H1 (cell line): ENCODE measurements around the gene ARL9. TPM values are rescaled to one million over a fixed set of nuclear protein-coding genes. Genes with fewer than 3 reads are reported as not detected.

Source experiments
- CTCF ChIA-PET: fragments of 300-600 bp; sonication (Branson Sonifier 250); formaldehyde crosslinking; loops from one replicate; lab custom pipeline; 2021; ENCODE audit not compliant: partially characterized antibody; lab: Charles Lee
- POLR2A ChIA-PET: fragments of 300-600 bp; sonication (Branson Sonifier 250); formaldehyde crosslinking; loops from one replicate; lab custom pipeline; 2021; ENCODE audit warnings: inconsistent platforms; ENCODE audit not compliant: partially characterized antibody; lab: Charles Lee
- DNase-seq, 2 experiments: peaks; one replicate each; pipeline versions ENCODE4 v3.0.0 to v3.0.0-alpha.2; 2010 to 2022; ENCODE audit warnings: low spot score in 2 of 2, low read depth in 1 of 2, mixed read lengths in 1 of 2
- FAIRE-seq: peaks from 2 replicates; lab custom pipeline; 2011; peaks lifted over from hg19 to GRCh38; lab: Jason Lieb, UNC
- H2AFZ ChIP-seq: 2 replicates; pipeline ENCODE4 v1.8.1; 2012; ENCODE audit warnings: low read length, inconsistent platforms
- H2AK5ac ChIP-seq: 2 replicates; pipeline ENCODE4 v1.6.1; 2013; ENCODE audit warnings: low read depth, low read length
- H2BK120ac ChIP-seq: replicated peaks from 2 replicates; pipeline ENCODE3; 2013; ENCODE audit warnings: low read depth, low read length, inconsistent platforms
- H2BK12ac ChIP-seq: 2 replicates; pipeline ENCODE4 v1.6.1; 2013; ENCODE audit warnings: low read depth, low read length
- H2BK15ac ChIP-seq: 2 replicates; pipeline ENCODE4 v1.6.1; 2013; ENCODE audit warnings: low read length
- H2BK20ac ChIP-seq: 2 replicates; pipeline ENCODE4 v1.6.1; 2013; ENCODE audit warnings: low read length
- H2BK5ac ChIP-seq: 2 replicates; pipeline ENCODE4 v1.6.1; 2013; ENCODE audit warnings: low read depth, low read length
- H3K14ac ChIP-seq: 2 replicates; pipeline ENCODE4 v1.6.1; 2013; ENCODE audit warnings: inconsistent platforms; ENCODE audit not compliant: insufficient read length
- H3K18ac ChIP-seq: 2 replicates; pipeline ENCODE4 v1.6.1; 2013; ENCODE audit warnings: low read length; ENCODE audit errors: extremely low read depth
- H3K23ac ChIP-seq: 2 replicates; pipeline ENCODE4 v1.6.1; 2013; ENCODE audit warnings: inconsistent platforms; ENCODE audit not compliant: insufficient read length
- H3K23me2 ChIP-seq: 2 replicates; pipeline ENCODE4 v1.6.1; 2013; ENCODE audit warnings: low read depth, low read length
- H3K27ac ChIP-seq: 2 replicates; pipeline ENCODE4 v1.6.1; 2011; ENCODE audit warnings: low read depth, low read length, inconsistent platforms
- H3K27me3 ChIP-seq, 4 experiments: replicated peaks in 1 of 4; 1 replicate in 1 of 4; 2 replicates in 3 of 4; pipeline versions ENCODE4 v1.6.1 to v1.8.1; 2011 to 2013; ENCODE audit warnings: low read length in 3 of 4, mild to moderate bottlenecking in 3 of 4, inconsistent platforms in 2 of 4, mixed read lengths in 2 of 4, moderate library complexity in 1 of 4; ENCODE audit not compliant: control insufficient read depth in 3 of 4, insufficient read depth in 3 of 4; ENCODE audit errors: extremely low read depth in 1 of 4
- H3K36me3 ChIP-seq, 4 experiments: 2 replicates each; pipeline versions ENCODE4 v1.6.1 to v1.8.1; 2011 to 2013; ENCODE audit warnings: mild to moderate bottlenecking in 4 of 4, low read length in 3 of 4, moderate library complexity in 2 of 4, control low read depth in 1 of 4, inconsistent platforms in 1 of 4; ENCODE audit not compliant: insufficient read depth in 4 of 4, control insufficient read depth in 2 of 4
- H3K4ac ChIP-seq: replicated peaks from 2 replicates; pipeline ENCODE3; 2013; ENCODE audit warnings: low read length, low read depth, mixed read lengths, inconsistent platforms; ENCODE audit not compliant: insufficient read length
- H3K4me1 ChIP-seq, 4 experiments: replicated peaks in 1 of 4; 1 replicate in 1 of 4; 2 replicates in 3 of 4; pipeline versions ENCODE4 v1.6.1 to v1.8.1; 2011 to 2013; ENCODE audit warnings: low read length in 3 of 4, inconsistent platforms in 2 of 4, mixed read lengths in 1 of 4; ENCODE audit not compliant: insufficient read depth in 4 of 4, control insufficient read depth in 3 of 4
- H3K4me2 ChIP-seq, 2 experiments: 2 replicates each; pipeline versions ENCODE4 v1.6.1 to v1.8.1; 2011 to 2013; ENCODE audit warnings: low read depth in 2 of 2, low read length in 2 of 2, control low read depth in 1 of 2, inconsistent platforms in 1 of 2, mild to moderate bottlenecking in 1 of 2; ENCODE audit not compliant: insufficient read depth in 1 of 2
- H3K4me3 ChIP-seq, 4 experiments: fragments of 200-600, 300-600 bp in 1 of 4; sonication (generic), shearing (Covaris generic), sonication (Bioruptor Twin) in 1 of 4; 2 replicates each; pipeline versions ENCODE4 v1.5.1 to v1.8.1; 2011 to 2016; ENCODE audit warnings: low read length in 4 of 4, low read depth in 3 of 4, control low read depth in 2 of 4, inconsistent platforms in 2 of 4, mild to moderate bottlenecking in 2 of 4, mixed read lengths in 1 of 4, moderate library complexity in 1 of 4; ENCODE audit not compliant: insufficient read depth in 2 of 4; ENCODE audit errors: extremely low read depth in 1 of 4
- H3K56ac ChIP-seq: replicated peaks from 2 replicates; pipeline ENCODE3; 2013; ENCODE audit warnings: low read depth, mild to moderate bottlenecking, mixed read lengths, low read length, inconsistent platforms; ENCODE audit not compliant: insufficient read length
- H3K79me1 ChIP-seq: 2 replicates; pipeline ENCODE4 v1.6.1; 2013; ENCODE audit warnings: low read depth, low read length, control low read depth
- H3K79me2 ChIP-seq, 2 experiments: 2 replicates each; pipeline versions ENCODE4 v1.6.1 to v1.8.1; 2012 to 2013; ENCODE audit warnings: low read length in 2 of 2, mild to moderate bottlenecking in 2 of 2, inconsistent platforms in 1 of 2; ENCODE audit not compliant: insufficient read depth in 2 of 2, control insufficient read depth in 1 of 2
- H3K9ac ChIP-seq, 4 experiments: replicated peaks in 1 of 4; 1 replicate in 1 of 4; 2 replicates in 3 of 4; pipeline versions ENCODE4 v1.6.1 to v1.8.1; 2011 to 2013; ENCODE audit warnings: low read depth in 3 of 4, low read length in 3 of 4, control low read depth in 2 of 4, mild to moderate bottlenecking in 2 of 4, moderate library complexity in 2 of 4, inconsistent platforms in 1 of 4; ENCODE audit errors: extremely low read depth in 1 of 4
- H3K9me3 ChIP-seq, 2 experiments: 2 replicates each; pipeline versions ENCODE4 v1.6.1 to v1.8.1; 2012 to 2013; ENCODE audit warnings: mild to moderate bottlenecking in 2 of 2, moderate library complexity in 2 of 2, control low read depth in 1 of 2, inconsistent platforms in 1 of 2, low read depth in 1 of 2, low read length in 1 of 2, mixed read lengths in 1 of 2; ENCODE audit not compliant: insufficient read depth in 2 of 2
- H4K20me1 ChIP-seq, 2 experiments: replicated peaks in 1 of 2; 2 replicates each; pipeline versions ENCODE3 to v1.8.1; 2011 to 2013; ENCODE audit warnings: inconsistent platforms in 2 of 2, low read length in 2 of 2, mild to moderate bottlenecking in 1 of 2; ENCODE audit not compliant: insufficient read depth in 2 of 2, control insufficient read depth in 1 of 2
- H4K5ac ChIP-seq: 2 replicates; pipeline ENCODE4 v1.6.1; 2013; ENCODE audit warnings: low read length, low read depth, mixed read lengths, inconsistent platforms; ENCODE audit not compliant: insufficient read length
- H4K8ac ChIP-seq: 2 replicates; pipeline ENCODE4 v1.8.0; 2013; ENCODE audit warnings: mild to moderate bottlenecking, moderate library complexity, low read length, inconsistent platforms; ENCODE audit not compliant: insufficient read depth; ENCODE audit errors: extremely low read depth
- H4K91ac ChIP-seq: replicated peaks from 2 replicates; pipeline ENCODE3; 2013; ENCODE audit warnings: low read length, mixed read lengths, inconsistent platforms; ENCODE audit not compliant: insufficient read length
- WGBS, 2 experiments: shearing (Covaris generic) in 1 of 2; methylation state at CpG; one replicate each; pipeline versions ENCODE4 v1.1.6 to v1.1.7; 2013 to 2015; ENCODE audit warnings: low lambda C conversion rate in 2 of 2, mixed read lengths in 2 of 2, inconsistent platforms in 1 of 2, low coverage in 1 of 2, missing lambda C conversion rate in 1 of 2; ENCODE audit not compliant: insufficient replicate concordance in 2 of 2, insufficient coverage in 1 of 2, insufficient read length in 1 of 2; ENCODE audit errors: extremely low coverage in 1 of 2, missing lambda C conversion rate in 1 of 2; 5-methylcytosine and 5-hydroxymethylcytosine counted together
- polyA plus RNA-seq, 7 experiments: library from polyadenylated mRNA; depleted of rRNA in 3 of 7; stranded (reverse) in 5 of 7; unstranded in 2 of 7; fragments of >200 nt in 5 of 7; fragments of 200-250 nt in 2 of 7; gene quantifications; 1 replicate in 5 of 7; 2 replicates in 1 of 7; 4 replicates in 1 of 7; pipeline versions ENCODE4 v1.2.1 to v1.2.3, GENCODE V29; 2011 to 2013; ENCODE audit warnings: missing spikeins in 2 of 7, mixed read lengths in 2 of 7
- total RNA-seq: library from RNA; stranded (reverse); fragmentation: NEBNext Ultra II Directional; extraction: Animal tissue kit (Norgen Biotek cat#: 25700); gene quantifications from 2 replicates; pipeline ENCODE4 v1.2.1, GENCODE V29; 2021

The ARL9 gene
- total and polyA plus RNA-seq, 2 of the 8 experiments (the other 6 are each of a cell fraction or from before 2014, with no cell fraction given), result 0.60 to 0.76 TPM

GRCh38 chr4:56531823-56532222 lies 26.2 kb downstream of the ARL9 start:
- Histone ChIP-seq H2AFZ (no peak overlapping the region), H3K27me3 (peaks cover 18 to 33% (median 25%) of the 10 kb centered on the region in 4 experiments), H3K56ac (no peak overlapping the region), H4K20me1 (no peaks in the 10 kb centered on the region), H3K4me1 (no peaks in the 10 kb centered on the region; a peak in 2 of 7 replicates), H4K5ac (no peak overlapping the region), H2AK5ac (no peak overlapping the region), H3K23ac (no peak overlapping the region), H3K4ac (no peak overlapping the region), H2BK20ac (no peak overlapping the region), H2BK12ac (no peak overlapping the region), H4K8ac (no peak overlapping the region), H3K9ac (no peak overlapping the region), H3K14ac (no peak overlapping the region), H2BK5ac (no peak overlapping the region), H4K91ac (no peak overlapping the region), H3K4me2 (no peak overlapping the region; a peak in 1 of 4 replicates), H3K36me3 (no peaks in the 10 kb centered on the region), H3K23me2 (peaks cover 9% of the 10 kb centered on the region), H3K18ac (no peak overlapping the region), H3K79me1 (no peaks in the 10 kb centered on the region), H3K79me2 (no peaks in the 10 kb centered on the region), H2BK15ac (no peak overlapping the region), H3K4me3 (no peak overlapping the region), H3K27ac (no peak overlapping the region), H2BK120ac (no peak overlapping the region), H3K9me3 (no peaks in the 10 kb centered on the region)
- CTCF ChIA-PET, result interaction anchor here (0.7 to 4.0 kb wide), 5 partner anchors 13 to 123 kb away, joined by 3 to 17 read pairs (median 3); no protein-coding TSS in a partner anchor
- POLR2A ChIA-PET, result interaction anchor here (1.2 to 2.6 kb wide), 2 partner anchors 69 to 96 kb away, joined by 5 to 8 read pairs; partner anchors contain the start of genes PAICS and PPAT
- FAIRE-seq (no peak), DNase-seq (no peak)
- WGBS, 2 experiments, result 88% methylated on average over 4 of the region's 4 CpGs; no CpG with 5 or more reads in 1 of the 2 experiments
